LNCAP (cell line): Measurements from ENCODE around the gene LIM2.

Source experiments
- TF ChIP-seq, protein P1 (sequence below): fragments of 450-650 bp; IDR thresholded peaks from 2 replicates; pipeline ENCODE4 v1.5.1; 2017; ENCODE audit warnings: mild to moderate bottlenecking

Gene LIM2

GRCh38 chr19:51421229-51422052 lies 33.7 kb upstream of the LIM2 start:
- TF ChIP-seq, protein P1, sequence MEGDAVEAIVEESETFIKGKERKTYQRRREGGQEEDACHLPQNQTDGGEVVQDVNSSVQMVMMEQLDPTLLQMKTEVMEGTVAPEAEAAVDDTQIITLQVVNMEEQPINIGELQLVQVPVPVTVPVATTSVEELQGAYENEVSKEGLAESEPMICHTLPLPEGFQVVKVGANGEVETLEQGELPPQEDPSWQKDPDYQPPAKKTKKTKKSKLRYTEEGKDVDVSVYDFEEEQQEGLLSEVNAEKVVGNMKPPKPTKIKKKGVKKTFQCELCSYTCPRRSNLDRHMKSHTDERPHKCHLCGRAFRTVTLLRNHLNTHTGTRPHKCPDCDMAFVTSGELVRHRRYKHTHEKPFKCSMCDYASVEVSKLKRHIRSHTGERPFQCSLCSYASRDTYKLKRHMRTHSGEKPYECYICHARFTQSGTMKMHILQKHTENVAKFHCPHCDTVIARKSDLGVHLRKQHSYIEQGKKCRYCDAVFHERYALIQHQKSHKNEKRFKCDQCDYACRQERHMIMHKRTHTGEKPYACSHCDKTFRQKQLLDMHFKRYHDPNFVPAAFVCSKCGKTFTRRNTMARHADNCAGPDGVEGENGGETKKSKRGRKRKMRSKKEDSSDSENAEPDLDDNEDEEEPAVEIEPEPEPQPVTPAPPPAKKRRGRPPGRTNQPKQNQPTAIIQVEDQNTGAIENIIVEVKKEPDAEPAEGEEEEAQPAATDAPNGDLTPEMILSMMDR, result no peak

GRCh38 chr19:51418707-51419106 lies 30.9 kb upstream of the LIM2 start:
- TF ChIP-seq, protein P1, result no peak

DNA sequence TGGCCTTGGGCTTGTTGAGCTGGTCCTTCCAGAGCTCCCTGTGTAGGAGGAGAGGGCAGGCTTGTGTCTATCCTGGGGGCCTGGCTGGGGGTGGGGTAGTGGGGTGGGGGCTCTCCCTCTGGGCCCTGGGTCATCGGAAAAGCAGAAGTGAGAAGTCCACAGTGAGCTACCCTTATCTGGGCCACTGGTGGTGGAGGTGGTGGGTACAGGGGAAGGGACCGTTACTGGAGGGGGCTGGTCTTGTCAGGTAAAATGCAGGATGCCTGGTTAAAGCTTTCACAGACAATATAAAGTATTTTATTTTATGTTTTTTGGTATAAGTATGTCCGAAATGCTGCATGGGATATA lies 30.0 kb upstream of the LIM2 start:
- TF ChIP-seq, protein P1, result no peak

GRCh38 chr19:51417107-51417809 lies 29.5 kb upstream of the LIM2 start, which contains the start of gene SIGLEC10:
Gene SIGLEC10, minus strand, starts transcription at chr19:51417642. Its CDS starts 61 bp downstream, at chr19:51417581.
- TF ChIP-seq, protein P1, result no peak

DNA sequence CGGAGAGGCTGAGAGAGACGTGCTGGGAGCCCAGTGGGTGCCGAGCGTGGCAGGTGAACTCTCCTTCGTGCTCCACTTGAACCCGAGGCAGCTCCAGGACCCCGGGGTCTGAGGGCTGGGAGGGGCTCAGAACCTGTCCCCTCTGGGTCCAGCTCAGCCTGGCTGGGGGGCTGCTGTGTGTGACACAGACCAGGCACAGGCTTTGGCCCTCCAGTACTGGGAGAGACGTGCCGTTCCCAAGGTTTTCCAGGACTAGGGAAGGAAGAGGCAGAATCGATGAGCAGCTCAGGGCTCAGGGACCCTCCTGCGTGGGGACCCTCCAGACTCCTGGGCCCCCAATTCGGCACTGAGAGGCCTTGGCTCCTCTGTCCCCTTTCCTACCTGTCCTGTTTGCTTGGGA lies 27.4 kb upstream of the LIM2 start:
- TF ChIP-seq, protein P1, result no peak

DNA sequence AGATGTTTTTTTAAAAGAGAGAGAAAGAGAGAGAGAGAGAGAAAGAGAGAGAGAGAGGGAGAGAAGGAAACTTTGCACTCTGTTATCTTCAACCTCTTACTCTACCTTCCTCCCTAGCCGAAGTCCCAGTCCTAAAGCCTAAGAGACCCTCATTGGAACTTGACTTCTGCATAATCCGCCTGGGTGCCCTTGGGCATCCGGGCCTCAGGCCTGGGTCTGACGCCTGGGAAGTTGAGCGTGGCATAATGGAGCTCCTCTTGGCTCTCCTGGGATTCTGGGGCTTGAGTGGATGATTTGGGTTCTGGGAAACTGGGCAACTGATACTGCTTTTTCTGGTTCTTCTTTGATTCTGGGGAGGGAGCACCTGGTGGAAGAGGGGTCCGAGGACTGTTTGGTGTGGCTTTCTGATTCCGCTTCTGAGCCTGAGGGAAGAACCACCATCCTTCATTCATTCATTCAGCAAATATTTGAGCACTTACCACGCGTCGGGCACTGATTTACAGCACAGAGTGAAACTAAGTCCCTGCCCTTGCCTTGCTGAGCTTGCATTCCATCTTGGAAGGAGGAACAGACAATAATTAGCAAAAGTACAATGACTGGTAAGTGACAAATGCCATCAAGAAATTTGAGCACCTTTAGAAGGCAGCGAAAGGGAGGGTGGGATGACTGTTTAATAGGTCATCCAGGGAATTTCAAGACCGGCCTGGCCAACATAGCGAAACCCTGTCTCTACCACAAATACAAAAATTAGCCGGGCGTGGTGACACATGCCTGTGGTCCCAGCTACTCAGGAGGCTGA lies 23.4 kb upstream of the LIM2 start:
- TF ChIP-seq, protein P1, result no peak

- TF ChIP-seq, protein P1, result peak; percentile 25; the same call in 1 of the 2 replicates
Observed at GRCh38 chr19:51407511-51408131, 19.8 kb upstream of the LIM2 start.
